H1 (cell line): ENCODE measurements around the gene PLK4. TPM values are rescaled to one million over a fixed set of nuclear protein-coding genes. Genes with fewer than 3 reads are reported as not detected.

Experiments
- CTCF ChIA-PET: fragments of 300-600 bp; sonication (Branson Sonifier 250); formaldehyde crosslinking; loops from one replicate; lab custom pipeline; 2021; ENCODE audit not compliant: partially characterized antibody; lab: Charles Lee
- POLR2A ChIA-PET: fragments of 300-600 bp; sonication (Branson Sonifier 250); formaldehyde crosslinking; loops from one replicate; lab custom pipeline; 2021; ENCODE audit warnings: inconsistent platforms; ENCODE audit not compliant: partially characterized antibody; lab: Charles Lee
- DNase-seq, 2 experiments: peaks; one replicate each; pipeline versions ENCODE4 v3.0.0 to v3.0.0-alpha.2; 2010 to 2022; ENCODE audit warnings: low spot score in 2 of 2, low read depth in 1 of 2, mixed read lengths in 1 of 2
- FAIRE-seq: peaks from 2 replicates; lab custom pipeline; 2011; peaks lifted over from hg19 to GRCh38; lab: Jason Lieb, UNC
- H2AFZ ChIP-seq: 2 replicates; pipeline ENCODE4 v1.8.1; 2012; ENCODE audit warnings: low read length, inconsistent platforms
- H2AK5ac ChIP-seq: 2 replicates; pipeline ENCODE4 v1.6.1; 2013; ENCODE audit warnings: low read depth, low read length
- H2BK120ac ChIP-seq: replicated peaks from 2 replicates; pipeline ENCODE3; 2013; ENCODE audit warnings: low read depth, low read length, inconsistent platforms
- H2BK12ac ChIP-seq: 2 replicates; pipeline ENCODE4 v1.6.1; 2013; ENCODE audit warnings: low read depth, low read length
- H2BK15ac ChIP-seq: 2 replicates; pipeline ENCODE4 v1.6.1; 2013; ENCODE audit warnings: low read length
- H2BK20ac ChIP-seq: 2 replicates; pipeline ENCODE4 v1.6.1; 2013; ENCODE audit warnings: low read length
- H2BK5ac ChIP-seq: 2 replicates; pipeline ENCODE4 v1.6.1; 2013; ENCODE audit warnings: low read depth, low read length
- H3K14ac ChIP-seq: 2 replicates; pipeline ENCODE4 v1.6.1; 2013; ENCODE audit warnings: inconsistent platforms; ENCODE audit not compliant: insufficient read length
- H3K18ac ChIP-seq: 2 replicates; pipeline ENCODE4 v1.6.1; 2013; ENCODE audit warnings: low read length; ENCODE audit errors: extremely low read depth
- H3K23ac ChIP-seq: 2 replicates; pipeline ENCODE4 v1.6.1; 2013; ENCODE audit warnings: inconsistent platforms; ENCODE audit not compliant: insufficient read length
- H3K23me2 ChIP-seq: 2 replicates; pipeline ENCODE4 v1.6.1; 2013; ENCODE audit warnings: low read depth, low read length
- H3K27ac ChIP-seq: 2 replicates; pipeline ENCODE4 v1.6.1; 2011; ENCODE audit warnings: low read depth, low read length, inconsistent platforms
- H3K27me3 ChIP-seq, 4 experiments: replicated peaks in 1 of 4; 1 replicate in 1 of 4; 2 replicates in 3 of 4; pipeline versions ENCODE4 v1.6.1 to v1.8.1; 2011 to 2013; ENCODE audit warnings: low read length in 3 of 4, mild to moderate bottlenecking in 3 of 4, inconsistent platforms in 2 of 4, mixed read lengths in 2 of 4, moderate library complexity in 1 of 4; ENCODE audit not compliant: control insufficient read depth in 3 of 4, insufficient read depth in 3 of 4; ENCODE audit errors: extremely low read depth in 1 of 4
- H3K36me3 ChIP-seq, 4 experiments: 2 replicates each; pipeline versions ENCODE4 v1.6.1 to v1.8.1; 2011 to 2013; ENCODE audit warnings: mild to moderate bottlenecking in 4 of 4, low read length in 3 of 4, moderate library complexity in 2 of 4, control low read depth in 1 of 4, inconsistent platforms in 1 of 4; ENCODE audit not compliant: insufficient read depth in 4 of 4, control insufficient read depth in 2 of 4
- H3K4ac ChIP-seq: replicated peaks from 2 replicates; pipeline ENCODE3; 2013; ENCODE audit warnings: low read length, low read depth, mixed read lengths, inconsistent platforms; ENCODE audit not compliant: insufficient read length
- H3K4me1 ChIP-seq, 4 experiments: replicated peaks in 1 of 4; 1 replicate in 1 of 4; 2 replicates in 3 of 4; pipeline versions ENCODE4 v1.6.1 to v1.8.1; 2011 to 2013; ENCODE audit warnings: low read length in 3 of 4, inconsistent platforms in 2 of 4, mixed read lengths in 1 of 4; ENCODE audit not compliant: insufficient read depth in 4 of 4, control insufficient read depth in 3 of 4
- H3K4me2 ChIP-seq, 2 experiments: 2 replicates each; pipeline versions ENCODE4 v1.6.1 to v1.8.1; 2011 to 2013; ENCODE audit warnings: low read depth in 2 of 2, low read length in 2 of 2, control low read depth in 1 of 2, inconsistent platforms in 1 of 2, mild to moderate bottlenecking in 1 of 2; ENCODE audit not compliant: insufficient read depth in 1 of 2
- H3K4me3 ChIP-seq, 4 experiments: fragments of 200-600, 300-600 bp in 1 of 4; sonication (generic), shearing (Covaris generic), sonication (Bioruptor Twin) in 1 of 4; 2 replicates each; pipeline versions ENCODE4 v1.5.1 to v1.8.1; 2011 to 2016; ENCODE audit warnings: low read length in 4 of 4, low read depth in 3 of 4, control low read depth in 2 of 4, inconsistent platforms in 2 of 4, mild to moderate bottlenecking in 2 of 4, mixed read lengths in 1 of 4, moderate library complexity in 1 of 4; ENCODE audit not compliant: insufficient read depth in 2 of 4; ENCODE audit errors: extremely low read depth in 1 of 4
- H3K56ac ChIP-seq: replicated peaks from 2 replicates; pipeline ENCODE3; 2013; ENCODE audit warnings: low read depth, mild to moderate bottlenecking, mixed read lengths, low read length, inconsistent platforms; ENCODE audit not compliant: insufficient read length
- H3K79me1 ChIP-seq: 2 replicates; pipeline ENCODE4 v1.6.1; 2013; ENCODE audit warnings: low read depth, low read length, control low read depth
- H3K79me2 ChIP-seq, 2 experiments: 2 replicates each; pipeline versions ENCODE4 v1.6.1 to v1.8.1; 2012 to 2013; ENCODE audit warnings: low read length in 2 of 2, mild to moderate bottlenecking in 2 of 2, inconsistent platforms in 1 of 2; ENCODE audit not compliant: insufficient read depth in 2 of 2, control insufficient read depth in 1 of 2
- H3K9ac ChIP-seq, 4 experiments: replicated peaks in 1 of 4; 1 replicate in 1 of 4; 2 replicates in 3 of 4; pipeline versions ENCODE4 v1.6.1 to v1.8.1; 2011 to 2013; ENCODE audit warnings: low read depth in 3 of 4, low read length in 3 of 4, control low read depth in 2 of 4, mild to moderate bottlenecking in 2 of 4, moderate library complexity in 2 of 4, inconsistent platforms in 1 of 4; ENCODE audit errors: extremely low read depth in 1 of 4
- H3K9me3 ChIP-seq, 2 experiments: 2 replicates each; pipeline versions ENCODE4 v1.6.1 to v1.8.1; 2012 to 2013; ENCODE audit warnings: mild to moderate bottlenecking in 2 of 2, moderate library complexity in 2 of 2, control low read depth in 1 of 2, inconsistent platforms in 1 of 2, low read depth in 1 of 2, low read length in 1 of 2, mixed read lengths in 1 of 2; ENCODE audit not compliant: insufficient read depth in 2 of 2
- H4K20me1 ChIP-seq, 2 experiments: replicated peaks in 1 of 2; 2 replicates each; pipeline versions ENCODE3 to v1.8.1; 2011 to 2013; ENCODE audit warnings: inconsistent platforms in 2 of 2, low read length in 2 of 2, mild to moderate bottlenecking in 1 of 2; ENCODE audit not compliant: insufficient read depth in 2 of 2, control insufficient read depth in 1 of 2
- H4K5ac ChIP-seq: 2 replicates; pipeline ENCODE4 v1.6.1; 2013; ENCODE audit warnings: low read length, low read depth, mixed read lengths, inconsistent platforms; ENCODE audit not compliant: insufficient read length
- H4K8ac ChIP-seq: 2 replicates; pipeline ENCODE4 v1.8.0; 2013; ENCODE audit warnings: mild to moderate bottlenecking, moderate library complexity, low read length, inconsistent platforms; ENCODE audit not compliant: insufficient read depth; ENCODE audit errors: extremely low read depth
- H4K91ac ChIP-seq: replicated peaks from 2 replicates; pipeline ENCODE3; 2013; ENCODE audit warnings: low read length, mixed read lengths, inconsistent platforms; ENCODE audit not compliant: insufficient read length
- MAFK ChIP-seq: IDR thresholded peaks from 2 replicates; pipeline ENCODE4 v1.6.1; 2012; ENCODE audit warnings: low read depth, mild to moderate bottlenecking, improper control_type of control experiment, low read length
- RBBP5 ChIP-seq: IDR thresholded peaks from 2 replicates; pipeline ENCODE4 v1.7.1; 2012; ENCODE audit warnings: low read depth, mild to moderate bottlenecking, inconsistent platforms, low read length, moderate library complexity, borderline replicate concordance
- TAF7 ChIP-seq: optimal IDR thresholded peaks from 2 replicates; pipeline ENCODE3; 2011; ENCODE audit warnings: low read depth, mild to moderate bottlenecking, inconsistent platforms, low read length, moderate library complexity, borderline replicate concordance
- polyA plus RNA-seq, 7 experiments: library from polyadenylated mRNA; depleted of rRNA in 3 of 7; stranded (reverse) in 5 of 7; unstranded in 2 of 7; fragments of >200 nt in 5 of 7; fragments of 200-250 nt in 2 of 7; gene quantifications; 1 replicate in 5 of 7; 2 replicates in 1 of 7; 4 replicates in 1 of 7; pipeline versions ENCODE4 v1.2.1 to v1.2.3, GENCODE V29; 2011 to 2013; ENCODE audit warnings: missing spikeins in 2 of 7, mixed read lengths in 2 of 7
- total RNA-seq: library from RNA; stranded (reverse); fragmentation: NEBNext Ultra II Directional; extraction: Animal tissue kit (Norgen Biotek cat#: 25700); gene quantifications from 2 replicates; pipeline ENCODE4 v1.2.1, GENCODE V29; 2021

PLK4 gene
- total and polyA plus RNA-seq, 2 of the 8 experiments (the other 6 are each of a cell fraction or from before 2014, with no cell fraction given): 23.3 to 35.2 TPM

- no peak overlapping the region for H3K4ac ChIP-seq
- H3K56ac ChIP-seq: no peak overlapping the region
- H2AFZ ChIP-seq: no peak overlapping the region
- no peak overlapping the region for H3K4me3 ChIP-seq
- CTCF ChIA-PET: interaction anchor here (0.6 kb wide), 1 partner anchor 290 kb away, joined by 3 read pairs; no protein-coding TSS in a partner anchor
- H3K23me2 ChIP-seq: no peaks in the 10 kb centered on the region
- TF ChIP-seq RBBP5 (no peak), MAFK (peak; percentile 32; the same call in 1 of the 2 replicates), TAF7 (no peak)
- TF ChIP-seq, all 59 proteins: peak for 1
- Histone ChIP-seq H3K9ac (no peak overlapping the region), H3K36me3 (no peaks in the 10 kb centered on the region), H3K23ac (no peak overlapping the region), H3K4me2 (peak overlapping the region in 1 of 2 experiments; percentile 28; a peak in 1 of 4 replicates), H2BK20ac (no peak overlapping the region), H3K79me1 (no peaks in the 10 kb centered on the region), H3K4me1 (peaks cover 0 to 8% (median 0%) of the 10 kb centered on the region in 4 experiments; a peak in 2 of 7 replicates), H4K5ac (no peak overlapping the region), H3K79me2 (peaks cover 0 to 11% of the 10 kb centered on the region in 2 experiments; a peak in 2 of 4 replicates), H3K18ac (no peak overlapping the region; the same call in 1 of the 2 replicates), H2BK5ac (no peak overlapping the region), H2BK12ac (no peak overlapping the region), H2AK5ac (no peak overlapping the region), H3K27me3 (no peaks in the 10 kb centered on the region), H4K20me1 (no peaks in the 10 kb centered on the region), H3K9me3 (peaks cover 0 to 8% of the 10 kb centered on the region in 2 experiments; a peak in 1 of 4 replicates), H2BK15ac (no peak overlapping the region), H3K14ac (no peak overlapping the region), H4K8ac (no peak overlapping the region), H3K27ac (no peak overlapping the region), H4K91ac (no peak overlapping the region), H2BK120ac (no peak overlapping the region)
- POLR2A ChIA-PET: interaction anchor here (1.0 kb wide), 1 partner anchor 35 kb away, joined by 4 read pairs; no protein-coding TSS in a partner anchor
- FAIRE-seq: no peak
- no peak for DNase-seq
These were observed 34.6 kb upstream of the PLK4 start for GRCh38 chr4:127846061-127846460.
